Measurements from ENCODE around the gene ZNF135. TPM values are rescaled to one million over a fixed set of nuclear protein-coding genes. Genes with fewer than 3 reads are reported as not detected.

ZNF135 gene
- total and polyA plus RNA-seq, 10 of the 15 experiments (the other 5 are each of a cell fraction or from before 2014, with no cell fraction given) = 0.04 TPM; not detected in 9

- TF ChIP-seq CUX1 (IDR thresholded peaks at IDR 0.05; ENCODE audit: insufficient replicate concordance, low read depth, low read length) = no peak
- TF ChIP-seq EGR1 (IDR thresholded peaks at IDR 0.05; ENCODE audit: borderline replicate concordance in 1 of 2, low read depth in 2 of 2, low read length in 2 of 2) = no peak
- TF ChIP-seq ZSCAN29 (IDR thresholded peaks at IDR 0.05) = no peak
- TF ChIP-seq E4F1 (IDR thresholded peaks at IDR 0.05; ENCODE audit: borderline replicate concordance, partially characterized antibody) = no peak
- TF ChIP-seq PML (IDR thresholded peaks at IDR 0.05; ENCODE audit: low read length) = no peak
- TF ChIP-seq PKNOX1 (IDR thresholded peaks at IDR 0.05) = no peak
- no peak for TF ChIP-seq SP1 (IDR thresholded peaks at IDR 0.05; ENCODE audit: low read depth, low read length)
- TF ChIP-seq BCL3 (IDR thresholded peaks at IDR 0.05; ENCODE audit: borderline replicate concordance, insufficient read depth, low read depth, low read length, poor library complexity, severe bottlenecking) = no peak
- no peak for TF ChIP-seq YBX1 (IDR thresholded peaks at IDR 0.05)
- TF ChIP-seq FOS (IDR thresholded peaks at IDR 0.05; ENCODE audit: borderline replicate concordance, extremely low read depth, insufficient read length) = no peak
Observed at GRCh38 chr19:58059671-58060078, 593 bp downstream of the ZNF135 start (continued).
